ENCODE measurements around the gene OVOL2. TPM values are rescaled to one million over a fixed set of nuclear protein-coding genes. Genes with fewer than 3 reads are reported as not detected.
A peak's percentile ranks its signal among the peaks of the same experiment; 100 is the strongest.

Gene OVOL2
- total and polyA plus RNA-seq, 2 experiments from 2014 or later, result 11.2 to 11.5 TPM

- H3K27ac Mint-ChIP-seq, result no peak overlapping the region
- no peak overlapping the region for H3K27ac ChIP-seq (ENCODE audit: low read depth)
- TF ChIP-seq EZH2phosphoT487 (IDR thresholded peaks at IDR 0.05; ENCODE audit: unreplicated experiment) (no peak), NANOG (IDR thresholded peaks at IDR 0.05; ENCODE audit: borderline replicate concordance) (no peak), ETS1 (IDR thresholded peaks at IDR 0.05) (no peak), CREB1 (CRISPR knock-in tag; IDR thresholded peaks at IDR 0.05; ENCODE audit: low read depth) (no peak)
Measured at GRCh38 chr20:18003897-18004296, 53.8 kb downstream of the OVOL2 start.

GRCh38 chr20:18001131-18001921, 56.4 kb downstream of the OVOL2 start:
- peak; percentile 16; the same call in 1 of the 3 replicates for ATAC-seq
- no peaks in the 10 kb centered on the region for H3F3A ChIP-seq (replicated peaks; ENCODE audit: low read depth)
- H2AFZ ChIP-seq, result 0 out of 2 replicates have a peak overlapping the region, but pooled peaks have one; percentile 66
- no peak overlapping the region for H3K4me3 Mint-ChIP-seq
- H3K9me2 ChIP-seq (ENCODE audit: insufficient read depth), result no peaks in the 10 kb centered on the region
- no peaks in the 10 kb centered on the region; the same call in 2 of the 3 replicates for H3K9me3 Mint-ChIP-seq
- no peaks in the 10 kb centered on the region for H4K20me1 ChIP-seq (replicated peaks; ENCODE audit: insufficient read depth)
- no peak overlapping the region for H3K4me2 ChIP-seq
- DNase-seq (ENCODE audit: low spot score), result no peak
- H3K27me3 ChIP-seq (ENCODE audit: insufficient read depth), result no peaks in the 10 kb centered on the region
- H3K79me2 ChIP-seq (replicated peaks; ENCODE audit: insufficient read depth), result no peaks in the 10 kb centered on the region
- no peaks in the 10 kb centered on the region for H3K27me3 Mint-ChIP-seq (ENCODE audit: insufficient read depth, low read depth, poor library complexity)
- H3K27ac ChIP-seq (ENCODE audit: low read depth), result no peak overlapping the region
- H3K27ac Mint-ChIP-seq, result no peak overlapping the region
- no peaks in the 10 kb centered on the region for H3K36me3 Mint-ChIP-seq (ENCODE audit: low read depth)
- no peaks in the 10 kb centered on the region for H3K36me3 ChIP-seq (ENCODE audit: insufficient read depth)
- H3K4me1 Mint-ChIP-seq, result peaks cover 22% of the 10 kb centered on the region
- H3K4me3 ChIP-seq, result no peak overlapping the region
- H3K4me1 ChIP-seq (ENCODE audit: insufficient read depth), result no peaks in the 10 kb centered on the region
- TF ChIP-seq CREB1 (CRISPR knock-in tag; IDR thresholded peaks at IDR 0.05; ENCODE audit: low read depth) (no peak), ETS1 (IDR thresholded peaks at IDR 0.05) (no peak), ZNF331 (CRISPR knock-in tag; IDR thresholded peaks at IDR 0.05; ENCODE audit: low read depth) (no peak)
- TF ChIP-seq, protein P1, sequence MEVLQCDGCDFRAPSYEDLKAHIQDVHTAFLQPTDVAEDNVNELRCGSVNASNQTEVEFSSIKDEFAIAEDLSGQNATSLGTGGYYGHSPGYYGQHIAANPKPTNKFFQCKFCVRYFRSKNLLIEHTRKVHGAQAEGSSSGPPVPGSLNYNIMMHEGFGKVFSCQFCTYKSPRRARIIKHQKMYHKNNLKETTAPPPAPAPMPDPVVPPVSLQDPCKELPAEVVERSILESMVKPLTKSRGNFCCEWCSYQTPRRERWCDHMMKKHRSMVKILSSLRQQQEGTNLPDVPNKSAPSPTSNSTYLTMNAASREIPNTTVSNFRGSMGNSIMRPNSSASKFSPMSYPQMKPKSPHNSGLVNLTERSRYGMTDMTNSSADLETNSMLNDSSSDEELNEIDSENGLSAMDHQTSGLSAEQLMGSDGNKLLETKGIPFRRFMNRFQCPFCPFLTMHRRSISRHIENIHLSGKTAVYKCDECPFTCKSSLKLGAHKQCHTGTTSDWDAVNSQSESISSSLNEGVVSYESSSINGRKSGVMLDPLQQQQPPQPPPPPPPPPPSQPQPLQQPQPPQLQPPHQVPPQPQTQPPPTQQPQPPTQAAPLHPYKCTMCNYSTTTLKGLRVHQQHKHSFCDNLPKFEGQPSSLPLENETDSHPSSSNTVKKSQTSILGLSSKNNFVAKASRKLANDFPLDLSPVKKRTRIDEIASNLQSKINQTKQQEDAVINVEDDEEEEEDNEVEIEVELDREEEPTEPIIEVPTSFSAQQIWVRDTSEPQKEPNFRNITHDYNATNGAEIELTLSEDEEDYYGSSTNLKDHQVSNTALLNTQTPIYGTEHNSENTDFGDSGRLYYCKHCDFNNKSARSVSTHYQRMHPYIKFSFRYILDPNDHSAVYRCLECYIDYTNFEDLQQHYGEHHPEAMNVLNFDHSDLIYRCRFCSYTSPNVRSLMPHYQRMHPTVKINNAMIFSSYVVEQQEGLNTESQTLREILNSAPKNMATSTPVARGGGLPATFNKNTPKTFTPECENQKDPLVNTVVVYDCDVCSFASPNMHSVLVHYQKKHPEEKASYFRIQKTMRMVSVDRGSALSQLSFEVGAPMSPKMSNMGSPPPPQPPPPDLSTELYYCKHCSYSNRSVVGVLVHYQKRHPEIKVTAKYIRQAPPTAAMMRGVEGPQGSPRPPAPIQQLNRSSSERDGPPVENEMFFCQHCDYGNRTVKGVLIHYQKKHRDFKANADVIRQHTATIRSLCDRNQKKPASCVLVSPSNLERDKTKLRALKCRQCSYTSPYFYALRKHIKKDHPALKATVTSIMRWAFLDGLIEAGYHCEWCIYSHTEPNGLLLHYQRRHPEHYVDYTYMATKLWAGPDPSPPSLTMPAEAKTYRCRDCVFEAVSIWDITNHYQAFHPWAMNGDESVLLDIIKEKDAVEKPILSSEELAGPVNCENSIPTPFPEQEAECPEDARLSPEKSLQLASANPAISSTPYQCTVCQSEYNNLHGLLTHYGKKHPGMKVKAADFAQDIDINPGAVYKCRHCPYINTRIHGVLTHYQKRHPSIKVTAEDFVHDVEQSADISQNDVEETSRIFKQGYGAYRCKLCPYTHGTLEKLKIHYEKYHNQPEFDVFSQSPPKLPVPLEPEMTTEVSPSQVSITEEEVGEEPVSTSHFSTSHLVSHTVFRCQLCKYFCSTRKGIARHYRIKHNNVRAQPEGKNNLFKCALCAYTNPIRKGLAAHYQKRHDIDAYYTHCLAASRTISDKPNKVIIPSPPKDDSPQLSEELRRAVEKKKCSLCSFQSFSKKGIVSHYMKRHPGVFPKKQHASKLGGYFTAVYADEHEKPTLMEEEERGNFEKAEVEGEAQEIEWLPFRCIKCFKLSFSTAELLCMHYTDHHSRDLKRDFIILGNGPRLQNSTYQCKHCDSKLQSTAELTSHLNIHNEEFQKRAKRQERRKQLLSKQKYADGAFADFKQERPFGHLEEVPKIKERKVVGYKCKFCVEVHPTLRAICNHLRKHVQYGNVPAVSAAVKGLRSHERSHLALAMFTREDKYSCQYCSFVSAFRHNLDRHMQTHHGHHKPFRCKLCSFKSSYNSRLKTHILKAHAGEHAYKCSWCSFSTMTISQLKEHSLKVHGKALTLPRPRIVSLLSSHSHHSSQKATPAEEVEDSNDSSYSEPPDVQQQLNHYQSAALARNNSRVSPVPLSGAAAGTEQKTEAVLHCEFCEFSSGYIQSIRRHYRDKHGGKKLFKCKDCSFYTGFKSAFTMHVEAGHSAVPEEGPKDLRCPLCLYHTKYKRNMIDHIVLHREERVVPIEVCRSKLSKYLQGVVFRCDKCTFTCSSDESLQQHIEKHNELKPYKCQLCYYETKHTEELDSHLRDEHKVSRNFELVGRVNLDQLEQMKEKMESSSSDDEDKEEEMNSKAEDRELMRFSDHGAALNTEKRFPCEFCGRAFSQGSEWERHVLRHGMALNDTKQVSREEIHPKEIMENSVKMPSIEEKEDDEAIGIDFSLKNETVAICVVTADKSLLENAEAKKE (CRISPR knock-in tag; IDR thresholded peaks at IDR 0.05), result no peak
- TF ChIP-seq, protein P2, sequence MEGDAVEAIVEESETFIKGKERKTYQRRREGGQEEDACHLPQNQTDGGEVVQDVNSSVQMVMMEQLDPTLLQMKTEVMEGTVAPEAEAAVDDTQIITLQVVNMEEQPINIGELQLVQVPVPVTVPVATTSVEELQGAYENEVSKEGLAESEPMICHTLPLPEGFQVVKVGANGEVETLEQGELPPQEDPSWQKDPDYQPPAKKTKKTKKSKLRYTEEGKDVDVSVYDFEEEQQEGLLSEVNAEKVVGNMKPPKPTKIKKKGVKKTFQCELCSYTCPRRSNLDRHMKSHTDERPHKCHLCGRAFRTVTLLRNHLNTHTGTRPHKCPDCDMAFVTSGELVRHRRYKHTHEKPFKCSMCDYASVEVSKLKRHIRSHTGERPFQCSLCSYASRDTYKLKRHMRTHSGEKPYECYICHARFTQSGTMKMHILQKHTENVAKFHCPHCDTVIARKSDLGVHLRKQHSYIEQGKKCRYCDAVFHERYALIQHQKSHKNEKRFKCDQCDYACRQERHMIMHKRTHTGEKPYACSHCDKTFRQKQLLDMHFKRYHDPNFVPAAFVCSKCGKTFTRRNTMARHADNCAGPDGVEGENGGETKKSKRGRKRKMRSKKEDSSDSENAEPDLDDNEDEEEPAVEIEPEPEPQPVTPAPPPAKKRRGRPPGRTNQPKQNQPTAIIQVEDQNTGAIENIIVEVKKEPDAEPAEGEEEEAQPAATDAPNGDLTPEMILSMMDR (conservative IDR thresholded peaks at IDR 0.05; ENCODE audit: low read depth in 2 of 2), result no peak

More at GRCh38 chr20:18003897-18004296, 53.8 kb downstream of the OVOL2 start:
- no peaks in the 10 kb centered on the region for H3K27me3 Mint-ChIP-seq (ENCODE audit: insufficient read depth, low read depth, poor library complexity)
- H3K27me3 ChIP-seq (ENCODE audit: insufficient read depth), result no peaks in the 10 kb centered on the region
- H3K4me2 ChIP-seq, result no peak overlapping the region
- no peak for DNase-seq (ENCODE audit: low spot score)
- no peaks in the 10 kb centered on the region; the same call in 2 of the 3 replicates for H3K9me3 Mint-ChIP-seq
- peaks cover 15% of the 10 kb centered on the region; the same call in 2 of the 3 replicates for H3K4me1 Mint-ChIP-seq
- H3K79me2 ChIP-seq (replicated peaks; ENCODE audit: insufficient read depth), result no peaks in the 10 kb centered on the region
- 0 out of 3 replicates have a peak, but pooled peaks cover under 1% of the 10 kb centered on the region for H3K36me3 Mint-ChIP-seq (ENCODE audit: low read depth)
- H2AFZ ChIP-seq, result no peak overlapping the region
- no peak overlapping the region for H3K4me3 Mint-ChIP-seq
- no peaks in the 10 kb centered on the region for H3K4me1 ChIP-seq (ENCODE audit: insufficient read depth)
- no peaks in the 10 kb centered on the region for H4K20me1 ChIP-seq (replicated peaks; ENCODE audit: insufficient read depth)
- no peak for ATAC-seq
- no peak overlapping the region for H3K4me3 ChIP-seq
- H3K36me3 ChIP-seq (ENCODE audit: insufficient read depth), result no peaks in the 10 kb centered on the region
- H3F3A ChIP-seq (replicated peaks; ENCODE audit: low read depth), result no peaks in the 10 kb centered on the region
- no peaks in the 10 kb centered on the region for H3K9me2 ChIP-seq (ENCODE audit: insufficient read depth)
